Globus pallidus (tissue), 1 donor: ENCODE results near the gene SPI1.

ENCODE experiments used
- DNase-seq: peaks from one replicate; pipeline ENCODE4 v3.0.0-alpha.2; 2015; ENCODE audit warnings: low spot score

Gene SPI1

GRCh38 chr11:47378010-47378835 lies at the start of gene SPI1:
Gene SPI1 (minus strand): TSS chr11:47378547. CDS start chr11:47378353, 194 bp downstream.
- no peak for DNase-seq

- peak; percentile 98 for DNase-seq
Measured at GRCh38 chr11:47426062-47426956, 48.0 kb upstream of the SPI1 start, which contains the start of gene PSMC3. Gene PSMC3 (minus strand): TSS chr11:47426439. CDS start chr11:47426279, 160 bp downstream.

GRCh38 chr11:47425611-47426010 lies 47.3 kb upstream of the SPI1 start:
- DNase-seq = no peak

- DNase-seq = no peak
Measured at GRCh38 chr11:47418454-47419259, 40.3 kb upstream of the SPI1 start.

- no peak for DNase-seq
Measured at GRCh38 chr11:47417712-47418111, 39.4 kb upstream of the SPI1 start.

- no peak for DNase-seq
Measured at GRCh38 chr11:47415949-47416472, 37.7 kb upstream of the SPI1 start.

- DNase-seq = no peak
Measured at GRCh38 chr11:47415091-47415854, 36.9 kb upstream of the SPI1 start.

GRCh38 chr11:47414685-47415070 lies 36.3 kb upstream of the SPI1 start:
- no peak for DNase-seq

- no peak for DNase-seq
Measured at GRCh38 chr11:47413908-47414684, 35.7 kb upstream of the SPI1 start.

GRCh38 chr11:47413351-47413750 lies 35.0 kb upstream of the SPI1 start:
- DNase-seq = no peak

- no peak for DNase-seq
Measured at GRCh38 chr11:47411884-47412746, 33.8 kb upstream of the SPI1 start.

GRCh38 chr11:47410370-47411264 lies 32.3 kb upstream of the SPI1 start:
- no peak for DNase-seq

GRCh38 chr11:47409440-47410369 lies 31.4 kb upstream of the SPI1 start:
- no peak for DNase-seq

- DNase-seq = no peak
Measured at GRCh38 chr11:47408598-47409439, 30.5 kb upstream of the SPI1 start.

- DNase-seq = peak; percentile 94
Measured at GRCh38 chr11:47407746-47408590, 29.6 kb upstream of the SPI1 start, which contains the start of gene SLC39A13. Gene SLC39A13 (plus strand): TSS chr11:47408590. CDS start chr11:47410095, 1,505 bp downstream.
